Measurements from ENCODE around the gene UST. TPM values are rescaled to one million over a fixed set of nuclear protein-coding genes. Genes with fewer than 3 reads are reported as not detected.

Gene UST
- total and polyA plus RNA-seq, 2 donors (not counting 1 experiment from before 2014, with no cell fraction given), result 7.3 to 16.9 TPM

- H3K4me1 Mint-ChIP-seq, result peaks cover 38% of the 10 kb centered on the region
- CTCF ChIA-PET, result no interaction called here
- H3K9me3 ChIP-seq (ENCODE audit: control extremely low read depth in 1 of 3, control insufficient read depth in 2 of 3, insufficient read depth in 1 of 3, low read length in 2 of 3), result no peaks in the 10 kb centered on the region
- peaks cover 16 to 18% of the 10 kb centered on the region in 2 donors for H3K4me1 ChIP-seq (ENCODE audit: control insufficient read depth in 2 of 2, insufficient read depth in 2 of 2, low read length in 2 of 2)
- intact Hi-C loops (cut with micrococcal nuclease), result no loop called here
- DNase-seq (no peak), ATAC-seq (ENCODE audit: low read depth) (no peak)
- no peaks in the 10 kb centered on the region for H3K36me3 ChIP-seq (replicated peaks in 1 of 2; ENCODE audit: control extremely low read depth in 1 of 2, control insufficient read depth in 1 of 2, extremely low read depth in 1 of 2, insufficient read depth in 2 of 2, low read length in 1 of 2)
- H3K4me3 ChIP-seq (ENCODE audit: control extremely low read depth in 1 of 5, extremely low read depth in 1 of 5, insufficient read depth in 1 of 5, low read depth in 2 of 5, low read length in 4 of 5), result no peak overlapping the region
- no peak overlapping the region for H3K27ac Mint-ChIP-seq
- POLR2A ChIA-PET, result no interaction called here
- H3K4me2 ChIP-seq (replicated peaks; ENCODE audit: low read depth, low read length, poor library complexity, severe bottlenecking), result no peak overlapping the region
- no peak overlapping the region for H3K9ac ChIP-seq (ENCODE audit: low read length)
- no peak overlapping the region for H3K4me3 Mint-ChIP-seq
- H3K79me2 ChIP-seq (ENCODE audit: control insufficient read depth, insufficient read depth, low read length), result peaks cover 66% of the 10 kb centered on the region
- no peak overlapping the region for H2AFZ ChIP-seq (ENCODE audit: insufficient read depth, low read depth, low read length, poor library complexity, severe bottlenecking)
- H3K27ac ChIP-seq (ENCODE audit: low read length in 2 of 2), result no peak overlapping the region
- H3K27me3 ChIP-seq (replicated peaks in 1 of 4; ENCODE audit: control extremely low read depth in 1 of 4, control insufficient read depth in 3 of 4, insufficient read depth in 4 of 4, low read length in 3 of 4), result no peaks in the 10 kb centered on the region
- peaks cover 2% of the 10 kb centered on the region for H3K9me3 Mint-ChIP-seq (ENCODE audit: insufficient read depth)
- peaks cover 5% of the 10 kb centered on the region for H4K20me1 ChIP-seq (ENCODE audit: control insufficient read depth, insufficient read depth, low read length, poor library complexity, severe bottlenecking)
- no peaks in the 10 kb centered on the region for H3K27me3 Mint-ChIP-seq
- TF ChIP-seq EZH2 (IDR thresholded peaks at IDR 0.05; ENCODE audit: borderline replicate concordance, insufficient read depth, low read depth, low read length, poor library complexity, severe bottlenecking) (no peak), CTCF (IDR thresholded peaks at IDR 0.05) (no peak)
Measured at GRCh38 chr6:148822819-148823218, 76.0 kb downstream of the UST start.

- Histone ChIP-seq H3K9ac (ENCODE audit: low read length) (no peak overlapping the region), H3K4me3 (ENCODE audit: control extremely low read depth in 1 of 5, extremely low read depth in 1 of 5, insufficient read depth in 1 of 5, low read depth in 2 of 5, low read length in 4 of 5) (no peak overlapping the region), H2AFZ (ENCODE audit: insufficient read depth, low read depth, low read length, poor library complexity, severe bottlenecking) (no peak overlapping the region), H3K9me3 (ENCODE audit: control extremely low read depth in 1 of 3, control insufficient read depth in 2 of 3, insufficient read depth in 1 of 3, low read length in 2 of 3) (no peaks in the 10 kb centered on the region), H3K36me3 (replicated peaks in 1 of 2; ENCODE audit: control extremely low read depth in 1 of 2, control insufficient read depth in 1 of 2, extremely low read depth in 1 of 2, insufficient read depth in 2 of 2, low read length in 1 of 2) (no peaks in the 10 kb centered on the region), H4K20me1 (ENCODE audit: control insufficient read depth, insufficient read depth, low read length, poor library complexity, severe bottlenecking) (no peaks in the 10 kb centered on the region), H3K4me1 (ENCODE audit: control insufficient read depth in 2 of 2, insufficient read depth in 2 of 2, low read length in 2 of 2) (peaks cover 14 to 18% of the 10 kb centered on the region in 2 donors), H3K4me2 (replicated peaks; ENCODE audit: low read depth, low read length, poor library complexity, severe bottlenecking) (peak overlapping the region; percentile 31), H3K27ac (ENCODE audit: low read length in 2 of 2) (no peak overlapping the region), H3K27me3 (replicated peaks in 1 of 4; ENCODE audit: control extremely low read depth in 1 of 4, control insufficient read depth in 3 of 4, insufficient read depth in 4 of 4, low read length in 3 of 4) (no peaks in the 10 kb centered on the region), H3K79me2 (ENCODE audit: control insufficient read depth, insufficient read depth, low read length) (peaks cover 64% of the 10 kb centered on the region)
- POLR2A ChIA-PET, result interaction anchor here (0.7 to 1.0 kb wide), 3 partner anchors 26 to 58 kb away, joined by 3 to 5 read pairs (median 4); no protein-coding TSS in a partner anchor
- no CpG with 5 or more reads among the region's 1 CpG for WGBS (ENCODE audit: insufficient coverage)
- ATAC-seq (ENCODE audit: low read depth), result no peak
- TF ChIP-seq EZH2 (IDR thresholded peaks at IDR 0.05; ENCODE audit: borderline replicate concordance, insufficient read depth, low read depth, low read length, poor library complexity, severe bottlenecking) (no peak), CTCF (IDR thresholded peaks at IDR 0.05) (no peak)
- intact Hi-C loops (cut with micrococcal nuclease), result no loop called here
- Mint-ChIP-seq H3K9me3 (ENCODE audit: insufficient read depth) (peaks cover 2% of the 10 kb centered on the region), H3K27ac (no peak overlapping the region), H3K4me1 (peaks cover 39% of the 10 kb centered on the region), H3K27me3 (no peaks in the 10 kb centered on the region), H3K4me3 (no peak overlapping the region)
- CTCF ChIA-PET, result no interaction called here
- DNase-seq, result no peak
Measured at GRCh38 chr6:148824291-148824690, 77.5 kb downstream of the UST start.
